ENCODE measurements around the gene LCK.
A peak's percentile ranks its signal among the peaks of the same experiment; 100 is the strongest.
"Not testable (repeated sequence)": the region's sequence is repeated elsewhere in the genome, so short reads cannot be mapped to it uniquely, and the experiment has no call there.

LCK gene

GRCh38 chr1:32274646-32275340 is 23.7 kb downstream of the LCK start:
- DNase-seq (ENCODE audit: low read depth): no peak

DNA sequence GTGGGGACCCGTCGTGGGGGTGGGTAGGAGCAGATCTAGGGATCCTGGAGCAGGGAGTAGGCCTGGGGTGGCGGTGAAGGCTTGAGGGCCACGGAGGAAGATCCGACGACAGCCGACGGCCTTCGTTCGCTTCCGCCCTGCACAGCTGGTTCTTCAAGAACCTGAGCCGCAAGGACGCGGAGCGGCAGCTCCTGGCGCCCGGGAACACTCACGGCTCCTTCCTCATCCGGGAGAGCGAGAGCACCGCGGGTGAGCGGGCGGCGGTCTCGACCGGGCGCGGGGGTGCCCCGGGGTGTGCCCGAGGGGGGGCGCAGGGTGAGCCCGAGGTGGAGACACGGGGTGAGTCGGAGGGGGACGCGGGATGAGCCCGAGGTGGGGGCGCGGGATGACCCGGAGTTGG is 24.4 kb downstream of the LCK start:
- DNase-seq (ENCODE audit: low read depth): no peak

GRCh38 chr1:32276032-32276782 is 25.1 kb downstream of the LCK start:
- no peak for DNase-seq (ENCODE audit: low read depth)

DNA sequence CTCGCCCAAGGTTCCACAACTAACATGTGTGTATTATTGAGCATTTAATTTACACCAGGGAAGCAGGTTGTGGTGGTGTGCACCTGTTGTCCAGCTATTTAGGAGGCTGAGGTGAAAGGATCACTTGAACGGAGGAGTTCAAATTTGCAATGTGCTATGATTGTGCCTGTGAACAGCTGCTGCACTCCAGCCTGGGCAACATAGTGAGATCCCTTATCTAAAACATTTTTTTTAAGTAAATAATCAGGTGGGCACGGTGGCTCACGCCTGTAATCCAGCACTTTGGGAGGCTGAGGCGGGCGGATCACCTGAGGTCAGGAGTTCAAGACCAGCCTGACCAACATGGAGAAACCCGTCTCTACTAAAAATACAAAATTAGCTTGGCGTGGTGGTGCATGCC is 33.7 kb downstream of the LCK start:
- not testable (repeated sequence) for DNase-seq (ENCODE audit: low read depth)

DNA sequence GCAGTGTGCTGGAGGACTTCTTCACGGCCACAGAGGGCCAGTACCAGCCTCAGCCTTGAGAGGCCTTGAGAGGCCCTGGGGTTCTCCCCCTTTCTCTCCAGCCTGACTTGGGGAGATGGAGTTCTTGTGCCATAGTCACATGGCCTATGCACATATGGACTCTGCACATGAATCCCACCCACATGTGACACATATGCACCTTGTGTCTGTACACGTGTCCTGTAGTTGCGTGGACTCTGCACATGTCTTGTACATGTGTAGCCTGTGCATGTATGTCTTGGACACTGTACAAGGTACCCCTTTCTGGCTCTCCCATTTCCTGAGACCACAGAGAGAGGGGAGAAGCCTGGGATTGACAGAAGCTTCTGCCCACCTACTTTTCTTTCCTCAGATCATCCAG is 34.6 kb downstream of the LCK start:
- DNase-seq (ENCODE audit: low read depth): no peak

DNA sequence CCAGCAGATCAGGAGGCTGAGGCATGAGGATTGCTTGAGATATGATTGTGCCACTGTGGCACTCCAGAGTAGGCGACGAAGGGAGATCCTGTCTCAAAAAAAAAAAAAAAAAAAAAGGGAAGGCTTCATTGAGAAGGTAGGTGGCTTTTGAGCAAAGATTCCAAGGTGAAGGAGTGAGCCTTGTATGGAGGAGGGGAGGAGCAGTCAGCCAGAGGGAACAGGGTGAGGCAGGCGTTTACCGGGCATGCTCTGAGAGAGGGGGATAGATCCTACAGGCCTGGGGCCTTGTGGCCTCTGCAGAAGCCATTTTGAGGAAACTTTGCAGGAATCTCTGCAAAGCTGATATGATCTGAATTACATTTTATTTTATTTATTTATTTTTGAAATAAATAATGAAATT is 35.7 kb downstream of the LCK start:
- DNase-seq (ENCODE audit: low read depth): no peak

- no peak for DNase-seq (ENCODE audit: low read depth)
Measured at GRCh38 chr1:32289256-32289655, 38.2 kb downstream of the LCK start.

DNA sequence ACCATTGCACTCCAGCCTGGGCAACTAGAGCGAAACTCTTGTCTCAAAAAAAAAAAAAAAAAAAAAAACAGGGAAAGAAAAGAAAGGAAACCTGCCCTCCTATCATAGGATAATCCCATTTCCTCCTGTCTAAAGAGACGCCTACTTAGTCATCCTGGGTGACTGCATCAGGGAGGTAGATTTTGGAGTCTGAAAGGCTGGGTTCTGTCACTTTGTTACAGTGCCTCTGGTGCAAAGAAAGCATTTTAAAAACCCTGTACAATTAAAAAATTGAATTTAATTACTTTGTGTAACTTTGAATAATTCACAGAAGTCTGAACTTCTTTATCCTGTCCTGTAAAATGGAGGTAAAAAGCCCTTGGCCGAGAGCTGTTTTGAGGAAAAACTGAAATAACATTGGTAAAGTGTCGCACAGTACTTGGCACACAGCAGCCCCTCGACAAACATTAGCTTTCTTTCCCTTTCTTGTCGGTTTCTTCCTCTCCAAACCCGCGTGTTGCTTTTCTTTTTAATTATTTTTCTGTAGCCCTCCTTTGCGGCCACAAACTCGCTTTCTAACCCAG is 40.2 kb downstream of the LCK start:
- DNase-seq (ENCODE audit: low read depth): no peak

DNA sequence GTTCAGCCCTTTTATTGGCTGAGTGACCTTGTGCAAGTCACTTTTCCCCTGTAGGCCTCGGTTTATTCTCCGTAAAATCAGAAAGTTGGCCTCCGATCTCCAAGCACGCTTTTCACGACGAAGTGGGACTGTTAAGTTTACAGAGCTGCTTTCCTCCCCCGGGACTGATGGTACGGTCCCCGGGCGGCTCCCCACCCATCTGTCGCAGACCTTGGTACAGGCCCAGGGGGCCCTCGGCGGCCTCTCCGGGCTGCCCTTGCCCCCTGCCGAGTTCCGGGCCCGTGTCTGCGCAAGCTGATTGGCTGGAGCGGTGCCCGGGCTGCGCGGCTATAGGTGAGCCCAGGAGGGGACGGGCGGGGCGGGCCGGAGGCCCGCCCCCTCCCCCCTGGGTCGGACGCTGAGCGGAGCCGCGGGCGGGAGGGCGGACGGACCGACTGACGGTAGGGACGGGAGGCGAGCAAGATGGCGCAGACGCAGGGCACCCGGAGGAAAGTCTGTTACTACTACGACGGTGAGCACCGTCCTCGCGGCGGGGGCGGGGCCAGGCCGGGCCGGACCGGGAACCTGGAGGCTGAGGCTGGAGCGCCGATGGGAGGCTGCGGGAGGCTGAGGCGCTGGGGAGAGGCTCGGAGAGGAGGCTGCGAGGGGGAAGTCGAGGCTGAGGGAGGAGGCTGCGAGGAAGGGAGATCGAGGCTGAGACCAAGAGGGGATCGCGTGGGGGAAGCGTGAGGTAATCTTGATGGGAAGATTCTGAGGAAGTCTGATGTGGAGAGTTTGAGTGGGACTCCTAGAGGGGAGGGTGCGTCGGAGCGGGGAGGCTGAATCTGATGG is 40.9 kb downstream of the LCK start, which contains the start of gene HDAC1:
HDAC1 (plus strand) TSS at position 376 of the 831 bp plus-strand sequence; CDS start at position 463, 87 bp downstream.
- peak; percentile 97 for DNase-seq (ENCODE audit: low read depth)

DNA sequence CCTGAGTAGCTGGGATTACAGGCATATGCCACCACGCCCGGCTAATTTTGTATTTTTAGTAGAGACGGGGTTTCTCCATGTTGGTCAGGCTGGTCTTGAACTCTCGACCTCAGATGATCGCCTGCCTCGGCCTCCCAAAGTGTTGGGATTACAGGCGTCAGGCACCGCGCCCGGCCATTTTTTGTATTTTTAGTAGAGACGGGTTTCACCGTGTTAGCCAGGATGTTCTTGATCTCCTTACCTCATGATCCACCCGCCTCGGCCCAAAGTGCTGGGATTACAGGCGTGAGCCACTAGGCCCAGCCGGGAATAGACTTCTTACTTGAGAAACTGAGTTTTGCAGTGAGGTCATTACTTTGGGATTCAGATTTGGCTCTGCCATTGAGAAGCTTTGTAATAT is 47.1 kb downstream of the LCK start:
- not testable (repeated sequence) for DNase-seq (ENCODE audit: low read depth)

DNA sequence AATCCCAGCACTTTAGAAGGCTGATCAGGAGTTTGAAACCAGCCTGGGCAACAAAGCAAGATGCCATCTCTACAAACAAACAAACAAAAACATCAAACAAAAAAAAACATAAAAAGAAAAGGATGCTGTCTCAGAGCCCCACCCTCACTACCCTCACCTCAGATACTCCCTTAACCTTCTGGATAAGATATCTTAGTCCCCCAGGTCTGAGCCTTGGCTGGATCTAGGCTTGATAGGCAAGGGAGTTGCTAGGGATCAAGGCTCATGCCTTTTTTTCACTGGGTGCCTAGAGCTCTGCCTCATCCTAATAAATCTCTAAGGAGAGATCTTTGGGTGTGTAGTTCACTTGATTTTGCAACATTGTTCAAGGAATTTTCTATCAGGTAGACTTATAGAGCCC is 48.3 kb downstream of the LCK start:
- DNase-seq (ENCODE audit: low read depth): no peak

DNA sequence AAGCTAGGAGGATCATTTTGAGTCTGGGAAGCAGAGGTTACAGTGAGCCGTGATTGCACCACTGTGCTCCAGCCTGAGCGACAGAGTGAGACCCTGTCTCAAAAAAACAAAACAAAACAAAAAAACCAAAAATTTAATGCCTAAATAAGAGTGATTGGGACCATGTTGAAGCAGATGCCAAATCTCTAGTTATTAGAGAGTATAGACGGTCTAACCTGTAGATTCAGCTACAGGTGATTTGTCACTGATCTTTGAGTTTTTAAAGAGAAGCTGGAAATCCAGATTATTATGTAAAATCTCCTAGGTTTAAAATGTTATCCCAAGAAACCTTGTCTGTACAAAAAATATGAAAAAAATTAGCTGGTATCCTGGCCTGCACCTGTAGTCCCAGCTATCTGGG is 52.3 kb downstream of the LCK start:
- DNase-seq (ENCODE audit: low read depth): no peak

- no peak for DNase-seq (ENCODE audit: low read depth)
Measured at GRCh38 chr1:32303997-32304622, 53.0 kb downstream of the LCK start.

GRCh38 chr1:32305310-32305709 is 54.2 kb downstream of the LCK start:
- DNase-seq (ENCODE audit: low read depth): no peak

GRCh38 chr1:32307324-32307723 is 56.3 kb downstream of the LCK start:
- no peak for DNase-seq (ENCODE audit: low read depth)

DNA sequence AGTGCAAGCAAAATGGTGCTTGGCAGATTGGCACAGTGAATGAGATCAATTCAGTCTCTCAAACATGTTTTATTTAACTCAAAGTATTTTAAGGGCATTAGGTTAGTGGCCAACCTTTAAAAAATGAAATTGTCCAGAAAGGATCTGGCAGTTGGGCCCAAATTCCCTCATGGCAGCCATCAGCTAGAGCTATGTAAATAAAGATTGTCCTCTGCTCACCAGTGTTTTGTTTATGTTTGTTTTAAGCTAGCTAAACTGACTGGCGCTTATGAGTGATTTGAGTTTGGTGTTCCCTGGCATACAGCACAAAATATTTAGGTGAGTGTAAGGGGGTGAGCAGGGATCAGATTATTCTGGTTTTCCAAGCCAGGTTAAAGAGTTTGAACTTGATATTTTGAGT is 58.9 kb downstream of the LCK start:
- DNase-seq (ENCODE audit: low read depth): no peak

GRCh38 chr1:32311709-32312393 is 60.8 kb downstream of the LCK start:
- DNase-seq (ENCODE audit: low read depth): no peak

- DNase-seq (ENCODE audit: low read depth): no peak
Measured at GRCh38 chr1:32316903-32317277, 65.8 kb downstream of the LCK start.

GRCh38 chr1:32318127-32318869 is 67.2 kb downstream of the LCK start:
- no peak for DNase-seq (ENCODE audit: low read depth)

GRCh38 chr1:32321712-32322291 is 70.7 kb downstream of the LCK start:
- no peak for DNase-seq (ENCODE audit: low read depth)
